ENCODE data around the gene AFF3. TPM values are rescaled to one million over a fixed set of nuclear protein-coding genes. Genes with fewer than 3 reads are reported as not detected.

The AFF3 gene
- total RNA-seq, 1 experiment from 2014 or later, result 0.61 TPM

DNA sequence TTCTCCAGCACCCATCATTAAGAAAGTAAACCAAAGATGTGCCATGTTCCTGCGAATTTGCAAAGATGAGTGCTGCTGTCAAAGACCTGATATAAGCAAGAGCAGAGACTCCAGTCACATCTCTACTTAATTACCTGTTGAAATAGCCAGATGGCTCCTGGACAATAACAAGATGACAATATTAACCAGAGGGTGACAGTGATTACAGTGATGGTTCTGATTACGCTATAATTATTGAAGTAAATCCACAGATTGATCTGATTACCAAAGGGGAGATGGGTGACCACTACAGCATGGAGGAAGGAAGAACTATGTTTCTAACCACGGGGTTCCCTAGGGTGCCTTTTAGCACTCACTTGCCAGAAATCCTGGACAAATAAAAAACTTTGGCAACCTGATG, 36.5 kb upstream of the AFF3 start:
- DNase-seq (ENCODE audit: low read depth, low spot score), result no peak
- no peaks in the 10 kb centered on the region for H3K4me1 ChIP-seq (ENCODE audit: control insufficient read depth in 1 of 2, insufficient read depth in 2 of 2, low read length in 2 of 2)
- ChIA-PET RAD21 (ENCODE audit: low non-redundant PET in 1 of 2, low total read pairs in 2 of 2, uncharacterized antibody in 2 of 2, unreplicated experiment in 2 of 2) (no interaction called here), CTCF (no interaction called here), POLR2A (no interaction called here)
- TF ChIP-seq ZNF274 (IDR thresholded peaks at IDR 0.05; ENCODE audit: low read depth, low read length) (no peak), EZH2phosphoT487 (IDR thresholded peaks at IDR 0.05; ENCODE audit: borderline replicate concordance) (no peak), SRF (IDR thresholded peaks at IDR 0.05; ENCODE audit: low read depth) (no peak), SIN3A (IDR thresholded peaks at IDR 0.05; ENCODE audit: low read depth) (no peak), TCF7L2 (IDR thresholded peaks at IDR 0.05; ENCODE audit: borderline replicate concordance, extremely low read depth, insufficient read depth, insufficient read length) (no peak), RAD21 (IDR thresholded peaks at IDR 0.05; ENCODE audit: low read depth) (no peak), POLR2AphosphoS5 (IDR thresholded peaks at IDR 0.05; ENCODE audit: low read depth, low read length) (no peak), CEBPB (IDR thresholded peaks at IDR 0.05; ENCODE audit: low read depth) (no peak), YY1 (IDR thresholded peaks at IDR 0.05; ENCODE audit: extremely low read depth, insufficient replicate concordance, low read depth, low read length) (no peak)
- TF ChIP-seq, protein P1, sequence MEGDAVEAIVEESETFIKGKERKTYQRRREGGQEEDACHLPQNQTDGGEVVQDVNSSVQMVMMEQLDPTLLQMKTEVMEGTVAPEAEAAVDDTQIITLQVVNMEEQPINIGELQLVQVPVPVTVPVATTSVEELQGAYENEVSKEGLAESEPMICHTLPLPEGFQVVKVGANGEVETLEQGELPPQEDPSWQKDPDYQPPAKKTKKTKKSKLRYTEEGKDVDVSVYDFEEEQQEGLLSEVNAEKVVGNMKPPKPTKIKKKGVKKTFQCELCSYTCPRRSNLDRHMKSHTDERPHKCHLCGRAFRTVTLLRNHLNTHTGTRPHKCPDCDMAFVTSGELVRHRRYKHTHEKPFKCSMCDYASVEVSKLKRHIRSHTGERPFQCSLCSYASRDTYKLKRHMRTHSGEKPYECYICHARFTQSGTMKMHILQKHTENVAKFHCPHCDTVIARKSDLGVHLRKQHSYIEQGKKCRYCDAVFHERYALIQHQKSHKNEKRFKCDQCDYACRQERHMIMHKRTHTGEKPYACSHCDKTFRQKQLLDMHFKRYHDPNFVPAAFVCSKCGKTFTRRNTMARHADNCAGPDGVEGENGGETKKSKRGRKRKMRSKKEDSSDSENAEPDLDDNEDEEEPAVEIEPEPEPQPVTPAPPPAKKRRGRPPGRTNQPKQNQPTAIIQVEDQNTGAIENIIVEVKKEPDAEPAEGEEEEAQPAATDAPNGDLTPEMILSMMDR (IDR thresholded peaks at IDR 0.05 in 2 of 3, conservative IDR thresholded peaks at IDR 0.05 in 1 of 3; ENCODE audit: borderline replicate concordance in 1 of 3, insufficient read depth in 1 of 3, low read depth in 2 of 3, low read length in 2 of 3), result no peak
- TF ChIP-seq, protein P2, sequence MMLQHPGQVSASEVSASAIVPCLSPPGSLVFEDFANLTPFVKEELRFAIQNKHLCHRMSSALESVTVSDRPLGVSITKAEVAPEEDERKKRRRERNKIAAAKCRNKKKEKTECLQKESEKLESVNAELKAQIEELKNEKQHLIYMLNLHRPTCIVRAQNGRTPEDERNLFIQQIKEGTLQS (IDR thresholded peaks at IDR 0.05), result no peak
- TF ChIP-seq, protein P3, sequence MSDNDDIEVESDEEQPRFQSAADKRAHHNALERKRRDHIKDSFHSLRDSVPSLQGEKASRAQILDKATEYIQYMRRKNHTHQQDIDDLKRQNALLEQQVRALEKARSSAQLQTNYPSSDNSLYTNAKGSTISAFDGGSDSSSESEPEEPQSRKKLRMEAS (IDR thresholded peaks at IDR 0.05), result no peak
- H3K27me3 ChIP-seq (ENCODE audit: insufficient read depth, low read length), result no peaks in the 10 kb centered on the region
- ATAC-seq, result no peak
- peak overlapping the region; percentile 28 for H2AFZ ChIP-seq (ENCODE audit: low read depth, low read length, poor library complexity, severe bottlenecking)
- BruUV-seq (replicated peaks), result no TSS peak
- no peak overlapping the region for H3K27ac ChIP-seq (ENCODE audit: low read depth, low read length)
- H3K4me2 ChIP-seq (ENCODE audit: low read length), result no peak overlapping the region
- no peak overlapping the region for H3K4me3 ChIP-seq (replicated peaks in 1 of 2; ENCODE audit: low read depth in 1 of 2, low read length in 2 of 2)
- intact Hi-C loops (cut with micrococcal nuclease), result loop anchor here (5.0 kb wide), 1 partner anchor 63 kb away; no protein-coding TSS in a partner anchor
- H3K9me3 ChIP-seq (ENCODE audit: control insufficient read depth in 1 of 2, insufficient read depth in 1 of 2, low read depth in 1 of 2, low read length in 2 of 2), result no peaks in the 10 kb centered on the region
- no peaks in the 10 kb centered on the region for H3K36me3 ChIP-seq (ENCODE audit: control insufficient read depth in 1 of 2, insufficient read depth in 2 of 2, low read length in 2 of 2)
- H4K20me1 ChIP-seq (ENCODE audit: insufficient read depth), result no peaks in the 10 kb centered on the region
- H3K9ac ChIP-seq (ENCODE audit: low read length), result no peak overlapping the region
- no peaks in the 10 kb centered on the region for H3K9me2 ChIP-seq (ENCODE audit: insufficient read depth)
- H3K79me2 ChIP-seq (ENCODE audit: insufficient read depth, low read length), result no peaks in the 10 kb centered on the region

Measured in HCT116 (cell line).